HG02884 (cell line): ENCODE data around the gene CDK8.

Experiments
- ATAC-seq: cut with Tn5 transposase; IDR thresholded peaks from one replicate; pipeline ENCODE4 v1.9.1; 2021; ENCODE audit warnings: mild to moderate bottlenecking, moderate library complexity; ENCODE audit not compliant: unreplicated experiment

CDK8 gene

DNA sequence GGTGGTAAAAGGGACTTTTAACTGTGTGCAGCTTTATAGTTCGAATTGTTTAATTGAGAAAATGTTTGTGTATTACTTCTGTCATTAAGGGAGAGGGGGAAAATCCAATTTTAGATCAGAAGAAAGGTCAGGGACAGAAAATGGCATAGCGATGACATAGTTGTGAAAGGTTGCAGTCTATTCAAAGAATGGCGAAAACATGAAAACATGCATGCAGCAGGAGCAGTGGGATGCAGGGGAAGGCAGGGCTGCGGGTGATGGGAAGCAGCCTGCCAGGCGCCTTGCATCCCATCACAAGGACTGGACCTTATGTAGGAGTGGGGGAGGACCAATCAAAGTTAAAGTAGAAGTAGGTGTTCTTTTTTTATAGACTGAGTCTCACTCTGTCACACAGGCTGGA is 125.9 kb downstream of the CDK8 start:
- no peak for ATAC-seq

DNA sequence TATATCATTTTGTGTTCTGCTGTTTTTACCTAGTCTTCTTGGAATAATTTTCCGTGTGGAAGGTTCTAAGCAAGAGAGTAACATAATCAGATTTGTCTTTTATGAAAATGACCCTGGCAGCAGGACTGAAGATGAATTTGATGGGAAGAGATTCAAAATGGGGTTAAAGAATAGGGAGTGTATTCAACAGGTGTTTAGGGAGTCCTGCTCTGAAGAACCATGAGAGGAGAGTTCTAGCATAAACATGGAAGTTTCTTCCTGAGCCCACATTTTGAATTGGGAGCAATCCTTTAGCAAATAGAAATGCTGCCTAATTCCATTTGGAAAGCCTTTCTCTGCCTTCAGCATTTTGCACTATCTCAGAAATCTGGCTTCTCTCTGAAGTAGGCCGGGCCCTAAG is 127.0 kb downstream of the CDK8 start:
- no peak for ATAC-seq

DNA sequence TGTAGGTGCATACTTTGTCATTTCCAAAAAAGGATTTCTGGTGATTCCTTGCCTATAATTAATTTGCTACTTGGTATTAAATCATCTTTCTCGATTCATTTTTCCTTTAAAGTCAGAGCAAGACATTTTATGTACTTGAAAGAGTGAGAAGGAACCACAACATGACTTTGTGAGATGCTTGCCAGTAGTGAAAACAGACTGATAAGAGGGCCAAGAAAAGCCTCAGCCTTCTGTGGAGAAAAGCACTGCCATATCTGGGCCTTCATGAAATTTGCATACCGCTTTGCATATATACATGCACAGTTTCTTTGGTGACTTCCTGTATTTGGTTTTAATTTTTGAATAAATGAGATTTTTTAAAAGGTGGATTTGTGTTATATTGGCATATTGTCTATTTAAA is 128.4 kb downstream of the CDK8 start:
- ATAC-seq = no peak

DNA sequence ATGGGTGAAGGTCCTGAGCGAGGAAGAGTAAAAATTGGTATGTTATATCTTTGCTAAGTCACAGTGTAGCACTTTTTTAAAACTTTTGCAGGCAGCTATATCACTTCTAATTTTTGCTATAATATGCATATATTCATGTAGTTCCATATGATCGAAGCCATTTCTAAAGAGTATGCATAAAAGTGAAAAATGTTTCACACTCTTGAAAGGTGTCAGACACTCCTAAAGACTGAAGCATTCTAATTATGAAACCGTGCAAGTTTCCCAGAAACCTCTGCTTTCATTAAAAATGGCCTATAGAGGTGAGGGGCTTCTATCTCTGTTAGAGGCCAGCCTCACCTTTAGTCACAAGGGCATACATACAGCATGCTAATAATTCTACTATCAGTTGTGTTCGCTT is 128.9 kb downstream of the CDK8 start:
- ATAC-seq = no peak

DNA sequence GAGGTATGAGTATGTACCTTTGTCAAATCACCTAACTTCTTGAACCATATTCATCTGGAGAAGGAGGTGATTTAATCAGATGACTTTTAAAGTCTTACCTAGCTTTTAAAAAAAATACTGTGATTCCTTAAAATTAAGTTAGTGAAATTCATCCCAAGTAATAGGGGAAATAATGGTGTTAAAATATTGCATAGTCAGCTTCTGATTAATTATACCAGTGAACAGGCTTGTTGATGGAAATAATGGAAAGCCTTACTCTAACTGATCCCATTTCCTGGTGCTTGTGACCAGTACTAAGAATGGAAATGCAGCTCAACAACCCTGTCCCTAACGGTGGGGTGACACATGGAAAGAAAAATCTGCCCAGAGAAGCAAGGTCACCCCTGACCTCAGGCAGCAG is 130.7 kb downstream of the CDK8 start:
- no peak for ATAC-seq

DNA sequence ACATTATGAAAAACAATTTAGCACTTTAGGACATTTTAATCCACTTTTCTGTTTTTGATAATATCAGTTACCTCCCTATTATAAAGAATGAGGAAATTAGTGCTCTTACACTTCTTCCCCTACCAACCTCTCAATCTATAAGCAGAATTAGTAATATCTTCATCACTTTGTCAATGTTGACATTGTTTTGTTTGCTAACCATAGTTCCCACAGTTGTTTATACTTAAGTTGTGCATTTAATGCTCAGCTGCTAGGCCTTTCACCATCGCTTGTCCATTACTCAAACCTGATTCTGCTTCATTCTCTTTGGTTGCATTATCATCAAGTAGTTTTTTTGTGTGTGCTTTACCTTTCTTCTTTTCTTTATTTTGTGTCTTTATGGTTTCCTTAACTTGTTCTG is 132.1 kb downstream of the CDK8 start:
- ATAC-seq = no peak

DNA sequence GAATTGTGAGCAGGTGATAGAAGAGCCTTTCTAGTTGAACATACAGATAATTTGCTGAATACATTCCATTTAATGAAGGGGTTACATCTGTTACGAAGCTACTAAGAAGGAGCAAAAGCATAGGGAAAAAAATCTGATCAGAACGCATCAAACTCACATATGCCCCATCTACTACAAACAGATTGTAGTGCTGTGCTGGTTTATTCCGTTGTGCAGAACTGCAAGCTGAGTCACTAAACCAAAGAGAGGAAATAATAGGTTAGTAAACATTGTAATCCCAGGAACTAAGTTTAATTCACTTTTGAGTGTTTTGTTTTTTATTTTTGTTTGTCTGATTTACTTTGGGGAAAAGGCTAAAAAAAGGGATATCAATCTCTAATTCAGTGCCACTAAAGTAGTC is 136.3 kb downstream of the CDK8 start:
- no peak for ATAC-seq

DNA sequence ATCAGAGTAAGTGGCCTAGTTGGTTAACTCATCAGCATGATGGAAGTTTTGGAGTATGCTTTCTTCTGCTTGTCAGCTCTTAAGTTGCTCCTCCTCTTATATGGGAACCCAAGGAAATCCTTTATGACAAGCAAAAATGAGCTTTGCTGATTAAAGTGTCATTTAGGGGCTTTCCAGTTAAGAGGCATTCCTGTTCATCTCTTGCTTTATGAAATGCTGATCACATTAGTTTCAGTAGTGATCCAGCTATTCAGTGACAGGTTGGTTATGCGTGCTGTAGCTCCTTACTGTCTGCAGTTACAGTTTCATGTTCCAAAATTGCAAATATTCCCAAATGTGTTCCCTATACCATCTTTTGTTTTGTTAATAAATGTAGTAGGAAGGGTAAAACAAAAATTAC is 146.6 kb downstream of the CDK8 start:
- ATAC-seq = no peak

DNA sequence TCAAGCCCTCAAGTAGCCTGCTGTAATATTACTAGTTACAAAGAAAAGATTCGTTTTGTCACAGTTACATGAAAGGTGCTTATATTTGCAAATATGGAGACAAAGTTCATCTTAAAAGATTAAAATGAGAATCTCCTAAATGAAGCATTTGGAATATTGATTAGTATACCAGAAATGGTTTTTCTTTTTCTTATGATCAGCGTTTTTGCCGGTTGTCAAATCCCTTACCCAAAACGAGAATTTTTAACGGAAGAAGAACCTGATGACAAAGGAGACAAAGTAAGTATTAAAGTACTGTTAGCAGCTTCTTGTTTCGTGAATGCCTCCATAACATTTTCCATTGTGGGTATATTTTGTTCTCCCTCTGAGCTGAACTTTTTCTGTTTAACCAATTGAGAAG is 147.1 kb downstream of the CDK8 start:
- ATAC-seq = no peak

DNA sequence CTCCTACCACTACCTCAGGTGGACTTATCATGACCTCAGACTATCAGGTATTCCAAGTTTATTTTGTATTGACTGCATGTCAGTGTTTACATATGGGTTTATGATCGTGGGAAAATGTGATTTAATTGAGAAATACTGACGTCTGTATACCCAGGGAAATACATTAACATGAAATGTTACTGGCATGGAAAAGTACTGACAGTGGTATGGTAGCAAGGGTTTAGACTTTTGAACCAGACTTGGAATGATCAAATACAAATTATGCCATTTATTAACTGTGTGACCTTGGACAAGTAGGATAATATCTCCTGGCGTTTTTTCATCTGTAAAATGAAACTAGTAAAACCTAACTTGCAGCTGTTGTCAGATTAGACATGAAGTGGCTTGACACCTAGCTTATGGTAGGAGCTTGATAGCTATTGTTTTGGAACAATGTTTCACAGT is 147.7 kb downstream of the CDK8 start:
- ATAC-seq = no peak

DNA sequence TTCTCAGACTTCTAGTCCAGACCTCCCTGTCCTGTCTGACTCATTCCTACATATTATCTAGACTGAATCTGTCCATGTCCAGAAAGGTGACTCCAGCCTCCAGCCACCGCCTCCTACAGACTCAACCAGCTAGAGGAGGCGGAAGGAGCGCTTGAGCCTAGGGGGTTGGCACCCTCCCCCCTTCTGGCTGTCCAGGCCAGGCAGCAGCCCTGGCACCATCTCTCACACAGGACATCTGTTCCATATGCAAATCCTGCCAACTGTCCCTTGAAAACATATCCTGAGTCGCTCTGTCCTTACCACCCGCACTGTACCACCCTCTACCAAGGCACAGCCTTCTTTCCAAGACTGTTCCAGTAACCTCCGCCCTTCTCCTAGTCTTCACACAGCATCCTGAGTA is 152.9 kb downstream of the CDK8 start:
- ATAC-seq = no peak

DNA sequence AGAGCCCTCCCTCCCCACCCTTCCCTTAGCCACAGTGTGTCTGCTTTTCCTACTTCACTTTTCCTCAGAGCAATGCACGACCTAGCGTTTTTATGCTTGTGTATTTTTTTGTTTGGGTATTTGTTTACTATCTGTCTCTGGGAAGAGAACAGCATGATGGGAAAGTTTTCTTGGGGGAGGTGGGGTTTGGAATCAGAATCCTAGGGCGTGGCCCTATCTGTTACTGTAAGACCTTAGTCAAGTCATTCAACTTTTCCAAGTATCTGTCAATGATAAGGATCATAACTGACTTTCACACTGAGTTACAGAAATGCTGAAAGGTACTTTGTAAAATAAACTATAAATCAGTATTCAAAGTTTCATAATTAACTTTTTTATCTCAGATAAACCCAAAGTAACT is 157.3 kb downstream of the CDK8 start:
- ATAC-seq = no peak

DNA sequence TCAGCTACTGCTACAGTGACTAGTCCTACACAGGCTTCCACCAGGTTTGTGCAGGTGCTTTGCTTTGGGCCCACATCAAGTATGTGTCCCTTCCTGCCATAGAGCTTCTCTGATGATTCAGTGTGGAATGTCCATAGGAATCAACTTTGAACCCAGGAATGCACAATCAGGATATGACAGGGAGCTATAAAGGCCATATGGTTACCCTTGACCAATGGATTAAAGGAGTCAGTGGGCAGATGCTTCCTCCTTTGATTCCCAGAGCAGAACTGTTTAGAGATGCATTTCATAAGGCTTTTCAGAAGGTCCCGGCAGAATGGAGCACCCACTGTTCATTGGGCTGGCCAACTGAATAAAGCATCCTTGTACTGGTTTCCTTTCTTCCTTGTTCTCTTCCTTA is 158.3 kb downstream of the CDK8 start:
- ATAC-seq = no peak

DNA sequence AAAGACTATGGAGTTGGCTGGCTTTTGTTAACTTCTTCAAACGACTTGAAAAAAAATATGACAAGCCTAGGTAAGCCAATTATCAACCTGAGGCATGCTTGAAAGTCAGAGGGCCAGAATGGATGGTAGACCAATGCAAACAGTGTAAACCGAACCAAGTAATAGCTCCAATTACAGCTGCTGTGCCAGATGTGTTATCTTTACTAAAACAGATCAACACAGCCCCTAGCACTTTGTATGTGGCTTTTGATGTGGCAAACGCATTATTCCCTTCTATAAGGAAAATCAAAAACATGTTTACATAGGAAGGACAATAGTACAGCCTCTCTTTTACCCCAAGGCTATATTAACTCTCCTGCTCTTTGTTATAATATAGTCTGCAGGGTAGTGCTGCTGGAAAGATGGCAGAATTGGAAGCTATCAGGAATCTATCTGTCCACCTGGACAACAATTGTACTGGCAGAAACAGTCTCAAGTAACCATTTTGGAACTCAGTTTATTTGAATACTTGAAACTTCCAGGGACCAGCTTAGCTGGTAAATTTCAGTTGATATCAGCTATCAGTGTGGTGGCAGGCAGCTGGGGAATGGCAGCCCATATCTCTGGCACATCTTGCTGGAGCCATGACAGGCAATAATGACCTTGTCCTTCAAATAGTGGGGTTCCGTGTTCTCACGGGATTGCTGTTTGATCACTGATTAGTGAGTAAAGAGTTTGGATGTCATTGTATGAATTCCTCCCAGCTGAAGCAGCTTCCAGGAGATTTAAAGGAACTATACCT is 159.2 kb downstream of the CDK8 start:
- no peak for ATAC-seq

DNA sequence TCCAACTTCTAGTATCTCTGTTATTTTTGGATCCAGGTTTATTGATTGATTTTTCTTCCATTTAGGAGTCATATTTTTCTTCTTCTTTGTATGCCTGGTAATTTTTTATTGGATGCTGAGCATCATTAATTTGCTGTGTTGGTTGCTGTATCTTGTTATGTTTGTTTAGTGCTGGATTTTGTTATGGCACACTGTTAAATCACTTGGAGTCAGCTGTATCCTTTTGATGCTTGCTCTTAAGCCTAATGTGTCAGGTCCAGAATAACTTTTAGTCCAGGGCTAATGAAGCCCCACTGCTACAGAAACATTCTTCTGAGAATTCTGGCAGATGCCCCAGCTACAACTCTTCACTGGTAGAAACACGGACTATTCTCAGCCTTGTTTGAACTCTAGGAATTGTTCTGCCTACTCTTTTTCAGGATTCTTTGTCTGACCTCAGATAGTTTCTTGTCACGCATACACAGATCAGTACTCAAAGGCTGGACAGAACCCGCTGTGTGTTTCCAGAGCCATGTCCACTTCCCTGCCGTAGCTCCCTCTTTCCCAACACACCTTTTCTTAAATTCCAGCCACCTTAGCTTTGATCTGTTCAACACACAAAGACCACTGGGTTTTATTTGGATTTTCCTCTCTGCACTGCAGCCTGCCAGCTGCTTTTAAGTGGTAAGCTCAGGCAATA is 166.5 kb downstream of the CDK8 start:
- ATAC-seq = no peak

DNA sequence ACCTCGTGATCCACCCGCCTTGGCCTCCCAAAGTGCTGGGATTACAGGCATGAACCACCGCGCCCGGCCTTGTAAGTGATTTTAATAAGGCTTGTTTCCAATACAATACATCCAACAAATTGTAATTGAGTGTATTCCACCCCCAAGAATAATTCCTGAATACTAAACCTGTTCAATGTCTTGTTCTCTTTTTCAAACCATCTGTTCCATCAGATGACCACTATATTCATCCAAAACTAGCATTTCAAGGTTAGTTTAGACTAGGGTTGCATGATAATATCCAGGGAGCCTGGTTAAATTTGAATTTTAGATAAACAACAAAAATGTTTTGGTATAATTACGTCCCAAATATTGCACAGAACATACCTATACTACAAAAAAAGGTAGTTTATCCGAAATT is 168.1 kb downstream of the CDK8 start:
- ATAC-seq = no peak

DNA sequence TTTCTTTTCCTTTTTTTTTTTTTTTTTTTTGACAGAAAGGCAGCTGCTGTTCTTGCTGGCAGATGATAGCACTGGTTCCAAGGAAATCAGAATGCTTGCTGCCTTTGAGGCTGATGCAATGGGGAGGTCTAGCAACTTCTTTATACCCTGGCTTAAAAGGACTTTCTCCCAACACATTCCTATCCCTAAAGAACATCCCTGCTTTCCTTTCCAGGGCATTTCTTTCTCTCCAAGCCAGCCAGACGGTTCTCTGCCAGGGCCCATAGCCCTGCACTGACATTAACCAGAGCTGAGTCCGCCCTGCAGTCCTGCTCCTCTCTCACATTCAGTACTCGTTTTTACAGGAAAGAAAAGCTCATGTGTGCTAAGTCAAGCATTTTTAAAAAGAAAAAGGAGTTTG is 169.7 kb downstream of the CDK8 start:
- no peak for ATAC-seq

DNA sequence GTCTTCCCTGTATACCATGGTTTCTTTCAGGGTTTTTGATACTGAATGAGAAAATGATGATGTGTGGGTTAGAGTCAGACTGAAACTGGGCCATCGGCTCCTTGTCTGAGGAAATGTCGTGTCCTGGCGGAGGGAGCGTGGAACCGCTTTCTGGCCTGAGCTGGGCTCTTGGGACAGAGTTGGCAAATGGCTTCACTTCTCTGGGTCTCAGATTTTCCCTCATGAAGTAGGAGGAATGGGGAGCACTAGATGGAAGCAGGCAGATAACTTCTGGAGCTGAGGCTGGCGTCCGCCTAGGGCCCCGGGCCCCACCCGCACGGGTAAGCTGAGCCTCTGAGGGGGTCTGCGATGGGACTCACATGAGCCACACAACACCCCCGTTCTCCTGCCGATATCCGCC is 170.3 kb downstream of the CDK8 start:
- no peak for ATAC-seq

DNA sequence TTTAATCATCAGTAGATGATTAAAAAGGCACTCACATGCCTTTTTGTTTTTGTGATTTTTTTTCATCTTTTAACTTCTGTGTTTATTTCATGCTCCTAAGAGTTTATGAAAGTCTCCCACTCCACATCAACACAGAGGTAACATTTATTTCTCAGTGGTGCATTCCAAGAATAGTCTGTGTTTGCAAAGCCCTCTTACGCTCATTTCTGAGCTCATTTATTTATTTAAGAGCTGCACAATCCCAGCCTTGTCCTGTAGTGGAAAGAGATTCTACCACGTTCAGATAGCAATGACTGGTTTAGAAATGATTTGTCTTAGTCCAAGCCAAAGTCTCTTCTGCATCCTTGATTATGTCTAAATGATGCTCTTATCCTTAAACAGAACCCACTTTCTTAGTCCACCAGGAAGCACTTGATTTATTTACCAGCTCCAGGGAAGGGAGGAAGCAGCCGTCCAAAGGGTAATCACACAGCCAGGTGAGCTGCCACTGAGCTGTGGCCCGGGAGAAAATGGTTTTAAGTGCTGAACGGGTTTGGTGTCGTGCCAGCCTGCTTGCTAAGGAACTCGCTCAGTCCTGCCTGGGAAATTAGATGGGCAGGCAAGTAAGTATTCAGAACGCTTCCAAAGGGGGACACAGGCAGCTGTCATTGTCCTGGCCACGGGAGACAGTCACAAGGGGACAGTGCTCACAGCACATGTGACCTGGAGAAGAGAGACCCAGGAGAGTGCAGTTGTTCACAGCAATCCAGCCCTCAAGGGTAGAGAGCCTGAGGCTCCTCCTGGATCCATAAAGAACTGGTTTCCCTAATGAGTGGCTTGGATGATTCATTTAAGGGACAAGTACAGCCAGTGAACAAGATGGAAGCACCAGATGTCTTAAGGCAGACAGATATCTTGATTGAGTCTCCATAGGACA is 171.8 kb downstream of the CDK8 start:
- no peak for ATAC-seq

DNA sequence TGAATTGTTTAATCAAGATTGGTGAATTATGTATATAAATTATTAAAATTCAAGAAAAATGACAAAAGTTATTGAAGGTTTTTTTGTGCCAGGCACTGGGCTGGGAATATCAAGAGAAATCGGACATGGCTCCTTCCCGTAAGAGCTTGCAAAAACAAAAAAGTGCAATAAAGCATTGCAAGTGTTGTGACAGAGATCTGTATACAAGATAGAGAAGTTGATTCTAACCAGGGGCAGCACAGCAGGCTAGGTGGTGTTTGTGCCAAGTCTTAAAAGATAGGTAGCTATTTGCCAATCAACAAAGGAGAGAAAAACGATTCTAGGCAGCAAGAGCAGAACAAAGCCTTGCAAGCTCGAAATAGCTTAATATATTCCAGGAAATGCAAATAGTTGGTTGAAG is 179.8 kb downstream of the CDK8 start:
- no peak for ATAC-seq

DNA sequence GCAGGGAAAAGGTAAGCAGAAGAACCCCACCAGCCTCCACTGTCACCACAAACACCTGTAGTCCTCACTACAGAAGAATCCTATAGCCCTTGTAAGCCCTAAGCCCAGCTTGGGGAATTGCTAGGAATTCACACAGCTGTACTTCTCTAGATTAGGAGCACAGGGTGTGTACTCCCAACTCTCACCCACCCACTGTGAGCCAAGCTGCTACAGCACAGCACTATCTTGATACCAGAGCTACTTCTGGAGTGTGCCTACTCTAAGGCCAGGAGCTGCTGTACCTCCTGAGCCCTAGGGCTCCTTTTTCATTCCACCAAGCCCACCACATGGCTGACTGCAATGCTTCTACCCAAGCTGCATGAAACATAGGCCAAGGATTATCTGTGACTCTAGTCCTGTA is 181.2 kb downstream of the CDK8 start:
- ATAC-seq = no peak

DNA sequence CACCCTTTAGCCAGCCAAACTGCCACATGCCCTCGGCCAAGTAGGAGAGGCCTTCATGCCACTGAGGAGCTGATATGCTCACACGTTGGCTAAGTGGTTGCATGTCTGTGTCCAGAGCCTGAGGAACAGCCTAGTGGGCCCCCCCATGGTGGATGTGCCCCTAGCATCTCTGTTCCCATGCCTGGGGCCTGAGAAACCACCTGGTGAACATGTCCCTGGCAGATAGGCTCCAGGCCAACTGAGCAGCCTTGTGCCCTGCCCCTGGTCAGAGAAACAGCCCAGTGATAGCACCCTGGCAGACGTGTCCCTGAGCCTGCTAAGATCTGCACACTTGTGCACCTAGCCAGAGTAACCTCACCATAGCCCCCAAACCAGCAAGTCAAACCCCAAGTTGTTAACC is 181.7 kb downstream of the CDK8 start:
- ATAC-seq = no peak
